ENCODE data around the gene ARHGEF39. TPM values are rescaled to one million over a fixed set of nuclear protein-coding genes. Genes with fewer than 3 reads are reported as not detected.

ARHGEF39 gene
- polyA plus RNA-seq, 1 donor (not counting 4 experiments of a cell fraction or from before 2014, with no cell fraction given) = 2.4 TPM

GRCh38 chr9:35703906-35704672, 39.1 kb upstream of the ARHGEF39 start:
- no peaks in the 10 kb centered on the region for H3K4me1 ChIP-seq (ENCODE audit: control insufficient read depth, extremely low read depth, insufficient read depth, low read length)
- H3K27ac ChIP-seq (ENCODE audit: control insufficient read depth, insufficient read depth, low read length) = no peak overlapping the region
- H3K4me3 ChIP-seq (ENCODE audit: control insufficient read depth in 2 of 3, extremely low read depth in 1 of 3, insufficient read depth in 2 of 3, low read depth in 1 of 3, low read length in 3 of 3) = no peak overlapping the region
- no peak overlapping the region for H2AFZ ChIP-seq (ENCODE audit: control insufficient read depth, low read length)
- no peak overlapping the region for H3K9ac ChIP-seq (ENCODE audit: control insufficient read depth, extremely low read depth, insufficient read depth, low read length)
- H3K27me3 ChIP-seq (ENCODE audit: control insufficient read depth, extremely low read depth, insufficient read depth, low read length) = no peaks in the 10 kb centered on the region
- H4K20me1 ChIP-seq (ENCODE audit: control insufficient read depth, extremely low read depth, insufficient read depth, low read length) = no peaks in the 10 kb centered on the region
- H3K9me3 ChIP-seq (ENCODE audit: control insufficient read depth, low read depth, low read length) = no peaks in the 10 kb centered on the region
- H3K79me2 ChIP-seq (ENCODE audit: control insufficient read depth, insufficient read depth, low read length) = no peaks in the 10 kb centered on the region
- no peak for DNase-seq (ENCODE audit: low read depth, low spot score)
- no peak overlapping the region for H3K4me2 ChIP-seq (ENCODE audit: control insufficient read depth, extremely low read depth, insufficient read depth, low read depth, low read length)
- dilution Hi-C loops (cut with MboI; ENCODE audit: extremely low pct_ligation_motif_present, low sequenced_read_pairs) = no loop called here
- peaks cover 65 to 86% of the 10 kb centered on the region in 2 experiments for H3K36me3 ChIP-seq (ENCODE audit: control insufficient read depth in 2 of 2, extremely low read depth in 1 of 2, insufficient read depth in 2 of 2, low read length in 2 of 2)
- H3K9me1 ChIP-seq (ENCODE audit: control insufficient read depth, extremely low read depth, insufficient read depth, low read length) = peaks cover 2% of the 10 kb centered on the region
- no peak for FAIRE-seq
- TF ChIP-seq EZH2 (IDR thresholded peaks at IDR 0.05; ENCODE audit: low read length) = no peak
- TF ChIP-seq, protein P1, sequence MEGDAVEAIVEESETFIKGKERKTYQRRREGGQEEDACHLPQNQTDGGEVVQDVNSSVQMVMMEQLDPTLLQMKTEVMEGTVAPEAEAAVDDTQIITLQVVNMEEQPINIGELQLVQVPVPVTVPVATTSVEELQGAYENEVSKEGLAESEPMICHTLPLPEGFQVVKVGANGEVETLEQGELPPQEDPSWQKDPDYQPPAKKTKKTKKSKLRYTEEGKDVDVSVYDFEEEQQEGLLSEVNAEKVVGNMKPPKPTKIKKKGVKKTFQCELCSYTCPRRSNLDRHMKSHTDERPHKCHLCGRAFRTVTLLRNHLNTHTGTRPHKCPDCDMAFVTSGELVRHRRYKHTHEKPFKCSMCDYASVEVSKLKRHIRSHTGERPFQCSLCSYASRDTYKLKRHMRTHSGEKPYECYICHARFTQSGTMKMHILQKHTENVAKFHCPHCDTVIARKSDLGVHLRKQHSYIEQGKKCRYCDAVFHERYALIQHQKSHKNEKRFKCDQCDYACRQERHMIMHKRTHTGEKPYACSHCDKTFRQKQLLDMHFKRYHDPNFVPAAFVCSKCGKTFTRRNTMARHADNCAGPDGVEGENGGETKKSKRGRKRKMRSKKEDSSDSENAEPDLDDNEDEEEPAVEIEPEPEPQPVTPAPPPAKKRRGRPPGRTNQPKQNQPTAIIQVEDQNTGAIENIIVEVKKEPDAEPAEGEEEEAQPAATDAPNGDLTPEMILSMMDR (optimal IDR thresholded peaks at IDR 0.05 in 1 of 3, IDR thresholded peaks at IDR 0.05 in 1 of 3, conservative IDR thresholded peaks at IDR 0.05 in 1 of 3; ENCODE audit: extremely low read depth in 1 of 3, insufficient read depth in 2 of 3, low read length in 3 of 3) = no peak

DNA sequence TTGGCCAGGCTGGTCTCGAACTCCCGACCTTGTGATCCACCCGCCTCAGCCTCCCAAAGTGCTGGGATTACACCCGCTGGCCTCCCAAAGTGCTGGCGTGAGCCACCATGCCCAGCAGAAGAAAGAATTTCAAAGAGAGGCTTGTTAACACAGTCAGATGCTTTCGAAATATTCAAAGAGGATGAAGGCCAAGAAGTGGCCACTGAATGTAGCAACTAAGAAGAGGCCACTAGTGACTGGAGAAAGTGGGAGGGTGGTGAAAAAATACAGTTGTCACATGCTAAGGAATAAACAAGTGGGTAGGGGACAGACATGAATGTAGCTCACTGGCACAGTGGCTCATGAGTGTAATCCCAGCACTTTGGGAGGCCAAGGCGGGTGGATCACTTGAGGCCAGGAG, 37.7 kb upstream of the ARHGEF39 start:
- H3K4me1 ChIP-seq (ENCODE audit: control insufficient read depth, extremely low read depth, insufficient read depth, low read length) = no peaks in the 10 kb centered on the region
- no peaks in the 10 kb centered on the region for H4K20me1 ChIP-seq (ENCODE audit: control insufficient read depth, extremely low read depth, insufficient read depth, low read length)
- H3K4me2 ChIP-seq (ENCODE audit: control insufficient read depth, extremely low read depth, insufficient read depth, low read depth, low read length) = no peak overlapping the region
- no peaks in the 10 kb centered on the region for H3K9me3 ChIP-seq (ENCODE audit: control insufficient read depth, low read depth, low read length)
- TF ChIP-seq, protein P1 (optimal IDR thresholded peaks at IDR 0.05 in 1 of 3, IDR thresholded peaks at IDR 0.05 in 1 of 3, conservative IDR thresholded peaks at IDR 0.05 in 1 of 3; ENCODE audit: extremely low read depth in 1 of 3, insufficient read depth in 2 of 3, low read length in 3 of 3) = no peak
- TF ChIP-seq EZH2 (IDR thresholded peaks at IDR 0.05; ENCODE audit: low read length) = no peak
- H3K36me3 ChIP-seq (ENCODE audit: control insufficient read depth in 2 of 2, extremely low read depth in 1 of 2, insufficient read depth in 2 of 2, low read length in 2 of 2) = peaks cover 74 to 89% of the 10 kb centered on the region in 2 experiments
- no peak overlapping the region for H3K27ac ChIP-seq (ENCODE audit: control insufficient read depth, insufficient read depth, low read length)
- no peak overlapping the region for H2AFZ ChIP-seq (ENCODE audit: control insufficient read depth, low read length)
- peaks cover 2% of the 10 kb centered on the region for H3K9me1 ChIP-seq (ENCODE audit: control insufficient read depth, extremely low read depth, insufficient read depth, low read length)
- no peaks in the 10 kb centered on the region for H3K27me3 ChIP-seq (ENCODE audit: control insufficient read depth, extremely low read depth, insufficient read depth, low read length)
- DNase-seq (ENCODE audit: low read depth, low spot score) (no peak), FAIRE-seq (no peak)
- no peak overlapping the region for H3K4me3 ChIP-seq (ENCODE audit: control insufficient read depth in 2 of 3, extremely low read depth in 1 of 3, insufficient read depth in 2 of 3, low read depth in 1 of 3, low read length in 3 of 3)
- H3K79me2 ChIP-seq (ENCODE audit: control insufficient read depth, insufficient read depth, low read length) = no peaks in the 10 kb centered on the region
- H3K9ac ChIP-seq (ENCODE audit: control insufficient read depth, extremely low read depth, insufficient read depth, low read length) = no peak overlapping the region
- dilution Hi-C loops (cut with MboI; ENCODE audit: extremely low pct_ligation_motif_present, low sequenced_read_pairs) = no loop called here
